GM11168 (cell line): Measurements from ENCODE around the gene PHF20.
"Not testable (repeated sequence)": the region's sequence is repeated elsewhere in the genome, so short reads cannot be mapped to it uniquely, and the experiment has no call there.

Experiments used
- in situ Hi-C: fragments of 300-500 bp; cut with MboI; formaldehyde crosslinking; loops from one replicate; pipeline ENCODE4 v1.12.0; 2022; ENCODE audit warnings: low sequenced_read_pairs; ENCODE audit not compliant: unreplicated experiment

PHF20 gene

DNA sequence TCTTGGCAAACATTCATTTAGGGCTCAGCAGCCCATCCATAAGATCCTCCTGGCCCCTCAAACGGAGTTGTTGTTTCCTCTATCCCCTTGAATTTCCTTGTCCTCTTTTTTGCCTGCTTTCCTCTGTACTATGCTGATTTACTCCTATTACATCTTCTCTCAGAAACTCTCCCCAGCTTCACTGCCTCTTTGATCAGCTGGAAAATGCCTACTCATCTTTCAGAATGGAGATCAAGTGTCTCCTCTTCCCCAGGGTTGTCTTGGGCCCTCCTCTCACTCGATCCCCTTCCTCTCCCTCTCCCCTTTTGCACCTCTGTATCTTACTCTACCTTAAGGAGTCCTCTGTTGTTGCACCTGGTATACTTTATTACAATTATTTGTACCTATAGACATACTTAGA is 60.2 kb downstream of the PHF20 start:
- in situ Hi-C loops: no loop called here

DNA sequence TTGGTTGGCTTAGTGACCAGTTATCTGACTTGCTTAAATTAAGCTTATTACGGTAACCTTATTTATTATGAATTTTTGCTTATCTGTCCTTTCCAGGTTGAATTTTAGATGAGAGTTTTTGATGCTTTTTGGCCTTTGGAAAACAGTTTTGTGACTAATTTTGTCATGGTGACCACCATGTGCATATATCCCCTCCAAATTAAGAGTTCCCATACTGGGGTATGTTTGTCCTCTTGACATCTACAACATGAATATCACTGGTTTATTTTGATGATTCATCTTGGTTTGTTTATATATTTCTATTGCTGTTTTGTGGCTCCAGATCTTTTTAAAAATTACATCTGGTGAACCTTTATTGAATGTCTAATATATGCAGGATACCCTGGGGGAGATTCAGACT is 61.4 kb downstream of the PHF20 start:
- in situ Hi-C loops: no loop called here

DNA sequence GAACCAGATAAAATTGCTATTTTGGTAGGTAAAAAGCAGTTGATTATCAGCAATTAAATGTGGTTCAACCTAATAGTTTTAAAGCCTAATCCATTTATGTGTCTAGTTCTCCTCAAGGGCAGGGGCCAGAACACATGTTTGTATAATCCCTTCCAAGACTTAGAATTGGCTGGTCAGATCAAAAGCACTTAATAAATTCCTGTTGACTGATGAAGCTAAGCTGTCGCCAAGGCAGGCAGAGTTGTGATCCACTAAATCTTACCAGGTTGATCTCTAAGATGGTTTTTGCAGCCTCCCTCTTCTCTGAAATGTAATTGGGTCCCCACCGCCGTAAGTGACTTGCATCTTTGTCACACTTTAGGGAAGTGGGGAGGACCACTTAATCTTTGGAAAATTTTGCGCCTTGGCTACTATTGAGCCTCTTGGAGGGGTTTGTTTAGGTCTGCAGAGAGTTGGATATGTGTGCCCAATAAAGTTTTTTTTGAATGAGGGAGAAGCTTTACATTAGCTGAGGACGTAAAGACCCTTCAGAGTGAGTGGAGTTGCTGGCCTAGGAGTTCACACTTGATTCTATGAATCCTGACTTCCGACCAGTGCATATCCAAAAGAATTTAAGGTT is 65.9 kb downstream of the PHF20 start:
- in situ Hi-C loops: no loop called here

DNA sequence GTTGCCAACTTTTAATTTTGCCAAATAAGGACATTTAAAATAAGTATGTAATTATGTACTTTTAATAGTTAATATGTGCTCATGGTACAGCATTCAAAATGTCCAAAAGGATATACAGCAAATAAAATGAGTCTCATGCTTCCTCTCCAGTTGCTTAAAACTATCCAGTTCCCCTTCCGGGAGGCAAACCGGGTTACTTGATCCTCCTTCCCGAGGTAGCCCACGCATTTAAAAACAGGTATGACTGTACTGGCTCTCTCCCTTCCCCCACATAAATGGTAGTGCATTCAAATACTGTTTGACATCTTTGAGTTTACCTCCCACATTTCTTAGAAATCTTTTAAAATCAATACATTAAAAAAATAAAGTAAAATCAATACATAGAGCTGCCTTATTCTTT is 66.4 kb downstream of the PHF20 start:
- in situ Hi-C loops: no loop called here

DNA sequence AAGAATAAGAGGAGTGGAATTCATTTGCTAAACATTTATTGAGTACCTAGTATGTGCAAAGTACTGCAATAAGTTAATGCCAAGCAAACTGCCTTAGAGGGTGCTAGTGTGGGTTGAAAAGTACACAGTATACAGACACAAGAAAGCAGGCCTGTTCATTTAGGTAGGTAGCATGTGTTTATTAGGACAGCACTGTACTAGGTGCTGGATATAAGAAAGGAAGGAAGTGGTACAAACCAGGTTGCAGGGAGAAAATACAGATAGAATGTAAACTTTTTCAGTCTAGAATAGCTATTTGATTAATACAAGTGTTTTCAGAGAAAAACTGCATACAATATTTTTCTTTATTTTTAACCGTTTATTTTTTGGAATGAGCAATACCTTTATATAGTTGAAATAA is 68.1 kb downstream of the PHF20 start:
- in situ Hi-C loops: no loop called here

DNA sequence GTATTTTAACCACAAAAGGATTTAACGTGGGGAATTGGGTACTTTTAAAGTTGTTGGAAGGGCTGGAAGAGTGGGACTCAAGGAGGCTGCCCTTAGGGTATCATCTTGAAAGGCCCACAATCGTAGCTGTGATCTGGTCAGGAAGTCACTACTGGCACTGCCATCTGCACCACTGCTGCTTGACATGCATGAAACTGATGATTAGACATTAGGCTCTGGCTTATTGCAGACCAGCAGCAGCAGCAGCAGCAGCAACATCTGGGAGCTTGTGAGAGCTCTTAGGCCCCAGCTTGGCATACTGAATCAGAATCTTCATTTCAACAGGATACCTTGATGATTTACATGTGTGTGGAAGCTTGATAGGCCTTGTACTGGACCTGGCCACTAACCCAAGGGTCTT is 68.6 kb downstream of the PHF20 start:
- in situ Hi-C loops: no loop called here

DNA sequence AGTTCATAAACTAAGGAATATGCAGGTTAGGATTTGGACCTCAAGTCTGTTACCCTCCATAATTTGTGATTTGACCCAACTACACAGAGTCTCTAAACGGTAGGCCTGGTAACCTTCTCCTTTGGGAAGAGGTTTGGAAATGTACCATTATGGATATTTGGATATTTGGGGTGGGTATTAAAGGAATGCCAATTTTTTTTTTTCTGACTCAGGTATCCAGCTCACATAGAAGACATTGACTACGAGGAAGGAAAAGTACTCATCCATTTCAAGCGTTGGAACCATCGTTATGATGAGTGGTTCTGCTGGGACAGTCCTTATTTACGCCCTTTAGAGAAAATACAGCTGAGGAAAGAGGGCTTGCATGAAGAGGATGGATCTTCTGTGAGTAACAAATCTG is 70.5 kb downstream of the PHF20 start:
- in situ Hi-C loops: no loop called here

DNA sequence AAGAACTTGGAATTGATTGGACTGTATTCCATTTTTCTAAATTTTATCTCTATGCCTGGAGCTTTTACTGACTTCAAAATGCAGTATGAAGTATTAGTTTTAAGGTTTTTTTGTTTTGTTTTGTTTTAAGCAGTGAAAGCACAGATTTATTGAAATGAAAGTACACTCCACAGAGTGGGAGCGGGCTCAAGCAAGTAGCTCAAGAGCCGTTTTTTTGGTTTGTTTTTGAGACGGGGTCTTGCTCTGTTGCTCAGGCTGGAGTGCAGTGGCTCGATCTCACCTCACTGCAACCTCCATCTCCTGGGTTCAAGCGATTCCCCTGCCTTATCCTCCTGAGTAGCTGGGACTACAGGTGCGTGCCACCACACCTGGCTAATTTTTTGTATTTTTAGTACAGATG is 72.1 kb downstream of the PHF20 start:
- in situ Hi-C loops: not testable (repeated sequence)

DNA sequence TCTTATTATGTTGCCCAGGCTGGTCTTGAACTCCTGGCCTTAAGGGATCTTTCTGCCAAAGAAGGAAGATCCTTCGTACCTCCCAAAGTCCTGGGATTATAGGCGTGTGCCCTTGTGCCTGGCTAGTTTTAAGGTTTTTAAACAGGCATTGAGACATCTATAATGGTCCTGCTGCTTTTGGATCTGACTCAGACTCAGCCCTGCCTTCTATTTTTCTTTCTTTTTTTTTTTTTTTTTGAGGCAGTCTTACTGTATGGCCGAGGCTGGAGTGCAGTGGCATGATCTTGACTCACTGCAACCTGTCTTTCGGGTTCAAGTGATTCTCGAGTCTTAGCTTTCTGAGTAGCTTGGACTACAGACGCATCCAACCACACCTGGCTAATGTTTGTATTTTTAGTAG is 73.7 kb downstream of the PHF20 start:
- in situ Hi-C loops: no loop called here

DNA sequence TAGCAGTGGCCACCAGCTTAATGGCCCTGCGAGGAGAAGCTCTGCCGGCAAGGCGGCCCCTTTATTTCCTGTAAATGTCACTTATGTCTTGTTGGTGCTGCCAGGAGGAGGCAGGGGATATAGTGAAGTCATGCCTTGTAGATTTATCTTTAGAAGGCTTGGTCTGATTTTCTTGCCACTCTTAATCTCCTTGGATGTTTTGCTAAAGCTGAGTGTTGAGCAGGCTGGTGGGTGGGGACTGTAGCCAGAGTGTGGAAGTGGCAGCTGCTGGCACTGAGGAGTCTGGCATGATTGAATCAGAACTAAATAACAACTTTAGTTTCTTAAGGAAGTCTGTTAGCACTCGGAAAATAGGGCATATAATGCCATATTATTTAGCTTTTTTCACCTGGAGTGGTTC is 77.9 kb downstream of the PHF20 start:
- in situ Hi-C loops: no loop called here

DNA sequence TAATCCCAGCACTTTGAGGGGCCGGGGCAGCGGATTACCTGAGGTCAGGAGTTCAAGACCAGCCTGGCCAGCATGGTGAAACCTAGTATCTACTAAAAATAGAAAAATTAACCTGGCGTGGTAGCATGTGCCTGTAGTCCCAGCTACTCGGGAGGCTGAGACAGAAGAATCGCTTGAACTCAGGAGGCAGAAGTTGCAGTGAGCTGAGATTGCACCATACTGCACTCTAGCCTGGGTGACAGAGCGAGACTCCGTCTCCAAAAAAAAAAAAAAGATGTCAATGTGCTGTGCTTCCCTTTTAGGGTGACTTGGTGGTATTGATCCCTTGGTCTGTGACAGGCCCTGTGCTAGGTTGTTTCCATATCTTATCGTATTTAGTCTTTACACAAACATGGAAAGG is 79.8 kb downstream of the PHF20 start:
- in situ Hi-C loops: not testable (repeated sequence)

DNA sequence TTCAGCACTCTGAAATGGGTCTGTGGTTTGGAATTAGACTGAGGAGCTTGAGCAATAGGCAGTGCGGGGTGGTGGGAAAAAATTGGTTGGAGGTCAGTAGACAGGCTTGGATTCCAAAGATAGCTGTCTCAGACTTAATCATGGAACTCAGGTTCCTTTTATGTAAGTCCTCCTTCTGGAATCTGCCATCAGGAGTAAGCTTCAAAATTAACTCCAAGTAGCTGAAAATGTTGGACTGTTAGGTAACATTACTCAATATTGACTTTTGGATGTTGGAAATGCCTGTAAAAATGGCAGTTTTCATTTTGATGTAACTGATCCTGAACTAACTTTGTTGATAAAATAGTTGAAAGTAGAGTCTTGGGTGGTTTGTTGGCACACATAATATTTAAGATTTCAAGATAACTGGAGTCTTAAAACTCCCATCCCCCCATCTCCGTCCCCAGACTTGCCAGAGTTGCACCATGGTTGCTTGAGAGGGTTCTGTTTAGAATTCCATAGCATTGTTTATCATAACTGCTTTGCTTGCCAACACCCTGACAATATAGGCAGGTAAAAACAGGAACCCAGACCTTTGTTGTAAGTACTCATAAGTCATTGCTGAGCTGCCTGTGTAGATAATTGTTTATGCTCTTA is 83.0 kb downstream of the PHF20 start:
- in situ Hi-C loops: no loop called here

DNA sequence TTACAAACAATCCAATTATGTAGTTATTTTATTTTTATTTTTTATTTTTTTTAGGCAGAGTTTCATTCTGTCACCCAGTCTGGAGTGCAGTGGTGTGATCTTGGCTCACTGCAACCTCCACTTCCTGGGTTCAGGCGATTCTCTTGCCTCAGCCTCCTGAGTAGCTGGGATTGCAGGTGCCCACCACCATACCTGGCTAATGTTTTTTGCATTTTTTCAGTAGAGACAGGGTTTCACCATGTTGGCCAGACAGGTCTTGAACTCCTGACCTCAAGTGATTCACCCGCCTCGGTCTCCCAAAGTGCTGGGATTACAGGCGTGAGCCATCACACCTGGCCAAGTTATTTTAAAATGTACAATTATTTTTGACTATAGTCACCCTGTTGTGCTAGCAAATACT is 83.8 kb downstream of the PHF20 start:
- in situ Hi-C loops: not testable (repeated sequence)

DNA sequence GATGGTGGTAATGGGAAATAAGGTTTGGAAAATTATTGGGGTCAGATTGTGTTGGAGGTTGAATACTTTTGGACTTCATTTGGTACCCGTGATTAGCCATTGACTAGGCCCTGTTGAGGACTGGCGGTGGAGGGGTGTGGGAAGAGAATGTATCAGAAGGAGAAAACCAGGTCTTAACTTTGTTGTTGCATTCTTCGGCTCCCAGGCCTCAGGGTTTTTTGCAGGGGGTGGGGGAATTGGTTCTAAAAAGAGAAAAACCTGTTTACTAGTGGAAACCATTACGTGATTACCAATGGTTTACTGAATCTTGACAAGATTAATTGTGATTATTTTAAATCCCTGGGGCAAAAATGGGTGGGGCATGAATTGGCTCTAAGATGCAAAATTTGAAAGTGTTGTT is 85.1 kb downstream of the PHF20 start:
- in situ Hi-C loops: no loop called here

DNA sequence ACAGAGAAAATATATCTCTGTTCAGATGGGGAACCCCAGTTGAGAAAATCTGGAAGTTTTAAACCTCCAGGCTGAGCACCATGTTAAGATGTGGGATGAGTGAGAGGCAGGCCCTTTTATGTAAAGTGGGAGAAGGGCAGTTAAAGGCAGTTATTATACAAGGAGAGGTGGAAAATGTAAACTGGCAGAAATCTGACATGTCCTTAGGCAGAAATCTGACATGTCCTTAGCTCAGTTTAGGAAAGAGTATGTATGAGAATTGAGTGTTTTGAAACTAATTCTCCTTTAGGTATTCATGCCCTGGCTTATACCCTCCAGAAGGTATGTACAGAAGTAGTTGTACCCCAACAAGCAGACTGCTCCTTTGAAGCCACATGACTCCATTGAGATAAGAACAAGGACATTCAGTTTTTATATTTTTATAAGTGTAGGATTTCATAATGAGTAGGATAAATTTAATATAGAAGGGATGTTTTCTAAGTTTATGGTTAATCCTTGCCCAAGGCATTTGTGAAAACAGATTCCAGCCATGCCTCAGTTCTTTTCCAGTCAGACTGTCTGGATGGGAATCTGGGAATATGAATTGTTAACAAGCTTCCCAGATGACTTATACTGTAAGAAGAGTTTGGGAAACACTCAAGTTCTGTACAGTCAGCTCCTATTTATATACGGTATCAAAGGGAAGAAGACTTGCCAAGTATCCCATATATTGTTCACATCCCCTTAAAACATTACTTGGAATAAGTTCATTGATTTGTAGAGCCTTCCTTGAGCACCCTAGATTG is 94.8 kb downstream of the PHF20 start:
- in situ Hi-C loops: no loop called here

DNA sequence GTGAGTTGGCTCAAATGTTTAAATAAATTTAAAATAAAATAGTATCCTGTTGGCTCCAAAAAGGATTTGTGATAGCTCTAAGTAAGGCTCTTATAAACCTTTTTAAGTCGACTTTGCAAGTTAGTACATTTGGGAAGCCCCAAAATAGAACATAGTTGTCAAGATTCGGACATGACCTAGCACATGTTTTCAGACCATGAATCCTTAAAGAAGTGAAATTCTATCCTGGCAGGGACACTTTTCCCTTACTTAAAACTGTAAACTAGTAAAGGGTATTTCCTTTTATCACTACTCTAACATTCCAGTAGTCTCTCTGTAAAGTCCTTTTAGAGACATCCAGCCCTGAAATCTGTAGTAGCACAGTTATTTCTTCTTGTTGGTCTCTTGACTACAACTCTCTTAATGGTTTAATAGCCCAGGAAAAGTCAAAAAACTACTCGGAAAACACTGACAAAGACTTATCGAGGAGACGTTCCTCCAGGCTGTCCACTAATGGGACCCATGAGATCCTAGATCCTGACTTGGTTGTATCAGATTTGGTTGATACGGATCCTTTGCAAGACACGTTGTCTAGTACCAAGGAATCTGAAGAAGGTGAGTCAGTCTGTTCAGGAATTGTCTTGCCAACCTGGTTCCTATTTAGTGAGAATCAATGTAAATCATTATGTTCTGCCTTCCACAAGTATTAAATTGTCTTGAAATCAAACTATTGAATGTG is 98.9 kb downstream of the PHF20 start:
- in situ Hi-C loops: no loop called here

DNA sequence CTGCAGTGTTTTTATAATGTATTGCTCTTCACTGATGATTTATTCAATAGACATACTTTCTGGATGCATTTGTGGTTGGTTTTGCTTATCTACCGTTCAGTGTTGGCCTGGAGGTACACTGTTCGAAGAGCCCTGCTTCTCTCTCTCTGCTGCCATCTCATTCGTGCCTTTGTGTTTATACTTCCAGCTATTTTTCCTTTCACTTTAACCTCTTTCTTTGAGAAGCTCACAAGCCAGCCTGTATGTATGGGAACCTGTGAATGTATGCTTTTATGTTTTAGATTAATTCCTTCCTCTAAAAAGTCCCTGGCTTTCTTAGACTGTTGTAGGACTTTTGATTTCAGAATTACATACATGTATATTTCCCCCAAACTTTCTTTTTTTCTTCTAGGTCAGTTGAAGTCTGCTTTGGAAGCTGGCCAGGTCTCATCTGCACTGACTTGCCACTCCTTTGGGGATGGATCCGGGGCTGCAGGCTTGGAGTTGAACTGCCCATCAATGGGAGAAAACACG is 99.5 kb downstream of the PHF20 start:
- in situ Hi-C loops: no loop called here

DNA sequence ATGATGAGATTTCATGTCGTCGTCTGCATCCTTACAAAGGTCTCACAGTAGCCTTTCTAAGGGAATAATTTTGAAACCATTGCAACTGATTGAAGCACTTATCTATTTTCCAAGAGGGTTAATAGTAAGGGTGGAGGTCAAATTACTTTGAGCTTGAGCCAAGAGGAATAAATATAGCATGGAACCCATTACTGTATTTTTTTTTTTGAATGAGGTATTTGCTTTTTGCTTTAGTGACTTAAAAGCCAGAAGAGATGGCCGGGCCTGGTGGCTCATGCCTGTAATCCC is 104.2 kb downstream of the PHF20 start:
- in situ Hi-C loops: no loop called here

DNA sequence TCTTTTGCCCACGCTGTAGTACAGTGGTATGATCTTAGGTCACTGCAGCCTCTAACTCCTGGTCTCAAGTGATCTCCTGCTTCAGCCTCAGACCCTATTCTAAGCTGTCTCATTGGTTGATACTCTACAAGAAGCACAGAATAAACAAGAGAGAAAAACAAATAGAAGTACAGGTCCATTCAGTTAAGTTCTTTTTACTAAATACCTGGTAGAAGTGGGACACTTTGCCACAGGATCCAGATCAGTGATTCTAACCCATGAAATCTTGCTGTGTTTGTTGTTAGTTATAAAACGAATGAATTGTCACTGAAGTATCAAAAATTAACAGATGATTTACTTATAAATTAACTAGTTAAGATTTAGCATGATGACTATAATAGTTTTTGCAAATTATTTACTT is 105.8 kb downstream of the PHF20 start:
- in situ Hi-C loops: no loop called here

DNA sequence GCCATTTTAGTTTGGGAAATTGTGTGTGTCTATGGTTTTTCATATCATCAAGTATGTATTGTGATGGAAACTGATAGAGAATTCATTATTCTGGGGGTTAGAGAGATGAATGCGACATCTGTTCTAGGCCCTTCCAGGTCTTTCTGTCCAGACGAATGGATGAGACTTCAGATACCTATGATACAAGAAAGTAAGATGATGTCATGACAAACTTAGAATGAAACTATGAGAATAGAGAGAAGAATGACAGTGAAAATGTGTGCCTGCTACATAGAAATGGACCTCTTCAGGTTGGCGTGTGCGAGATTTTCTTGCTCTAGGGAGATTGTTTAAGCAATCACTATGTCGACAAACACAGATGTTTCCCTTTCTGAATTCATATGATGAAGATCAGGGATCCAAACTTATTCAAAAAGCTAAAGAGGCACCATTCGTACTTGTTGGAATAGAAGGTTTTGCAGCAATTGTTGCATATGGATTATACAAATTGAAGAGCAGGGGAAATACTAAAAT is 106.4 kb downstream of the PHF20 start:
- in situ Hi-C loops: no loop called here

DNA sequence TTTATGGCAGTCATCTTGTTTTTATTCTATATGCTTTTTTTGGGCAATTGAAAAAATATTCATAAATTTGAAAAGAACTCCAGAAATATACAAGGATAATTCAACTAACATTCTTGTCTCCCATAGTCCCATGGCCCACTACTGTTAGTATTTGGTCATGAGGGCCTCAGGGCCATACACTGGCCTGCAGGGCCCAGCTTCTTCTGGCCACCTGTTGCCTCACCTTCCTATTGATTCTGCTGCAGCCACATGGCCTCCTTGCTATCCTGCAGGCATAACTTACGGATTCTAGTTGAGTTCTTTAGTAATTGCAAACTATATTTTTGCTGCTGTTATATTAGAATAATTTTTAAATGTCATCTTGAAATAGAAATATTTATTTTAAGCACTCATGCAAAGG is 109.9 kb downstream of the PHF20 start:
- in situ Hi-C loops: no loop called here
